ENCODE data around the gene WNT7A. TPM values are rescaled to one million over a fixed set of nuclear protein-coding genes. Genes with fewer than 3 reads are reported as not detected.

WNT7A gene
- total RNA-seq, 1 experiment from 2014 or later = 0.34 TPM

DNA sequence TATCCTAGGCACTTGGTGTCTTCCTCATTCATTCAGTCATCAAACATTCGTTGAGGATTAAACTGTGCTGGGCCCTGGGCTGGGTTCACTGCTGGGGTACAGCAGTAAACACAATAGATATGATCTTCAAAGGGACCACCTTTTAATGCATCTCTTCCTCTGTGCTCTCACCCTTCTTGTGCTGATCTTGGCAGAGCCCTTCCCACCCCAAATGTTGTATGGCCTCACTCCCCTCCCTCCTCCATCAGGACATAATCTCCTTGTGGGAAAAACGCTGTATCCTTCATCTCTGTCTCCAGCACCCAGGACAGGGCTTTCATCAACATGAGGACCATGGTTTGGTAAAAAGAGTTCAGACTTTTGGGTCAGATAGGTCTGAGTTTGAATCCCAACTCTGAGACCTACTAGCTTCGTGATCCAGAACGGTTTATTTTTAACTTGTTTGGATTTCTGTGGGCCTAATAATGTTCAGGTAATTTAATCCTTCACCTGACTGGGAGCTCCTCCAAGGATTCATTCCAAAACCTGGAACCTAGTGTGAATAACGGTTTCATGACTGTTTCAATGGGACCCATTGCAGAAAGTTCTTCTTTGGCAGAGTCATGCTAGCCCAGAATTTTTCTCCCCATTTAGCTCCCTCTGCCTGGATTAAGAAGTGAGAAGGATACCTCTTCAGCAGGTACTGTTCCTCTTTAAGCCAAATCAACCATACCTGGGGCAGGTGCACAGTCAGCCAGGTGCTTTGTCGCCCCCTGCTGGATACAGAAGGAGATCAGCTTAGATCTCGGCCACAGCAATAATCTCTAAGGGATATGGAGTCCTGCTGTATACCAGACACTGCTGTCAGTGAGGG, 5.2 kb upstream of the WNT7A start:
- no TSS peak for BruUV-seq (replicated peaks)

More for the DNA sequence above, 5.2 kb upstream of the WNT7A start:
- ChIA-PET RAD21 (ENCODE audit: low non-redundant PET in 1 of 2, low total read pairs in 2 of 2, uncharacterized antibody in 2 of 2, unreplicated experiment in 2 of 2) (interaction anchor here (0.6 to 1.7 kb wide), 4 partner anchors 228 to 405 kb away, joined by 4 to 7 read pairs (median 5); partner anchors contain the start of gene HDAC11 (in 1 of the 2)), CTCF (interaction anchor here (0.7 to 15.0 kb wide), 7 partner anchors 12 to 387 kb away, joined by 3 to 297 read pairs (median 5); no protein-coding TSS in a partner anchor), POLR2A (no interaction called here)
- Histone ChIP-seq H3K4me3 (replicated peaks in 1 of 2; ENCODE audit: low read depth in 1 of 2, low read length in 2 of 2) (no peak overlapping the region), H3K4me2 (ENCODE audit: low read length) (0 out of 2 replicates have a peak overlapping the region, but pooled peaks have one; percentile 11), H3K9me3 (ENCODE audit: control insufficient read depth in 1 of 2, insufficient read depth in 1 of 2, low read depth in 1 of 2, low read length in 2 of 2) (no peaks in the 10 kb centered on the region), H3K4me1 (ENCODE audit: control insufficient read depth in 1 of 2, insufficient read depth in 2 of 2, low read length in 2 of 2) (peaks cover 0 to 12% of the 10 kb centered on the region in 2 experiments; a peak in 3 of 4 replicates), H3K9me2 (ENCODE audit: insufficient read depth) (no peaks in the 10 kb centered on the region), H3K9ac (ENCODE audit: low read length) (no peak overlapping the region), H3K79me2 (ENCODE audit: insufficient read depth, low read length) (no peaks in the 10 kb centered on the region), H3K27ac (ENCODE audit: low read depth, low read length) (no peak overlapping the region), H2AFZ (ENCODE audit: low read depth, low read length, poor library complexity, severe bottlenecking) (peak overlapping the region; percentile 30), H3K27me3 (ENCODE audit: insufficient read depth, low read length) (0 out of 2 replicates have a peak, but pooled peaks cover 2% of the 10 kb centered on the region), H3K36me3 (ENCODE audit: control insufficient read depth in 1 of 2, insufficient read depth in 2 of 2, low read length in 2 of 2) (no peaks in the 10 kb centered on the region), H4K20me1 (ENCODE audit: insufficient read depth) (no peaks in the 10 kb centered on the region)
- intact Hi-C loops (cut with micrococcal nuclease) = loop anchor here (1.0 to 10.0 kb wide), 4 partner anchors 120 to 790 kb away; no protein-coding TSS in a partner anchor
- DNase-seq (ENCODE audit: low read depth, low spot score) = peak; percentile 56
- ATAC-seq = peak; percentile 86
- TF ChIP-seq, protein P1, sequence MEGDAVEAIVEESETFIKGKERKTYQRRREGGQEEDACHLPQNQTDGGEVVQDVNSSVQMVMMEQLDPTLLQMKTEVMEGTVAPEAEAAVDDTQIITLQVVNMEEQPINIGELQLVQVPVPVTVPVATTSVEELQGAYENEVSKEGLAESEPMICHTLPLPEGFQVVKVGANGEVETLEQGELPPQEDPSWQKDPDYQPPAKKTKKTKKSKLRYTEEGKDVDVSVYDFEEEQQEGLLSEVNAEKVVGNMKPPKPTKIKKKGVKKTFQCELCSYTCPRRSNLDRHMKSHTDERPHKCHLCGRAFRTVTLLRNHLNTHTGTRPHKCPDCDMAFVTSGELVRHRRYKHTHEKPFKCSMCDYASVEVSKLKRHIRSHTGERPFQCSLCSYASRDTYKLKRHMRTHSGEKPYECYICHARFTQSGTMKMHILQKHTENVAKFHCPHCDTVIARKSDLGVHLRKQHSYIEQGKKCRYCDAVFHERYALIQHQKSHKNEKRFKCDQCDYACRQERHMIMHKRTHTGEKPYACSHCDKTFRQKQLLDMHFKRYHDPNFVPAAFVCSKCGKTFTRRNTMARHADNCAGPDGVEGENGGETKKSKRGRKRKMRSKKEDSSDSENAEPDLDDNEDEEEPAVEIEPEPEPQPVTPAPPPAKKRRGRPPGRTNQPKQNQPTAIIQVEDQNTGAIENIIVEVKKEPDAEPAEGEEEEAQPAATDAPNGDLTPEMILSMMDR (IDR thresholded peaks at IDR 0.05 in 2 of 3, conservative IDR thresholded peaks at IDR 0.05 in 1 of 3; ENCODE audit: borderline replicate concordance in 1 of 3, insufficient read depth in 1 of 3, low read depth in 2 of 3, low read length in 2 of 3) = peak; percentile 90 to 96 (median 92)
- TF ChIP-seq RAD21 (IDR thresholded peaks at IDR 0.05; ENCODE audit: low read depth) = peak; percentile 97
- TF ChIP-seq, protein P2, sequence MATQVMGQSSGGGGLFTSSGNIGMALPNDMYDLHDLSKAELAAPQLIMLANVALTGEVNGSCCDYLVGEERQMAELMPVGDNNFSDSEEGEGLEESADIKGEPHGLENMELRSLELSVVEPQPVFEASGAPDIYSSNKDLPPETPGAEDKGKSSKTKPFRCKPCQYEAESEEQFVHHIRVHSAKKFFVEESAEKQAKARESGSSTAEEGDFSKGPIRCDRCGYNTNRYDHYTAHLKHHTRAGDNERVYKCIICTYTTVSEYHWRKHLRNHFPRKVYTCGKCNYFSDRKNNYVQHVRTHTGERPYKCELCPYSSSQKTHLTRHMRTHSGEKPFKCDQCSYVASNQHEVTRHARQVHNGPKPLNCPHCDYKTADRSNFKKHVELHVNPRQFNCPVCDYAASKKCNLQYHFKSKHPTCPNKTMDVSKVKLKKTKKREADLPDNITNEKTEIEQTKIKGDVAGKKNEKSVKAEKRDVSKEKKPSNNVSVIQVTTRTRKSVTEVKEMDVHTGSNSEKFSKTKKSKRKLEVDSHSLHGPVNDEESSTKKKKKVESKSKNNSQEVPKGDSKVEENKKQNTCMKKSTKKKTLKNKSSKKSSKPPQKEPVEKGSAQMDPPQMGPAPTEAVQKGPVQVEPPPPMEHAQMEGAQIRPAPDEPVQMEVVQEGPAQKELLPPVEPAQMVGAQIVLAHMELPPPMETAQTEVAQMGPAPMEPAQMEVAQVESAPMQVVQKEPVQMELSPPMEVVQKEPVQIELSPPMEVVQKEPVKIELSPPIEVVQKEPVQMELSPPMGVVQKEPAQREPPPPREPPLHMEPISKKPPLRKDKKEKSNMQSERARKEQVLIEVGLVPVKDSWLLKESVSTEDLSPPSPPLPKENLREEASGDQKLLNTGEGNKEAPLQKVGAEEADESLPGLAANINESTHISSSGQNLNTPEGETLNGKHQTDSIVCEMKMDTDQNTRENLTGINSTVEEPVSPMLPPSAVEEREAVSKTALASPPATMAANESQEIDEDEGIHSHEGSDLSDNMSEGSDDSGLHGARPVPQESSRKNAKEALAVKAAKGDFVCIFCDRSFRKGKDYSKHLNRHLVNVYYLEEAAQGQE (IDR thresholded peaks at IDR 0.05; ENCODE audit: low read depth) = no peak
- TF ChIP-seq POLR2A (IDR thresholded peaks at IDR 0.05; ENCODE audit: borderline replicate concordance, extremely low read depth, insufficient read depth, insufficient read length) = no peak
- no peak for TF ChIP-seq SIN3A (IDR thresholded peaks at IDR 0.05; ENCODE audit: low read depth)
